Effector CD4-positive, alpha-beta T cell (primary cell): Measurements from ENCODE around the gene SPATA21.

Experiments
- DNase-seq: peaks from one replicate; pipeline ENCODE4 v3.0.0-alpha.2; 2020

SPATA21 gene

DNA sequence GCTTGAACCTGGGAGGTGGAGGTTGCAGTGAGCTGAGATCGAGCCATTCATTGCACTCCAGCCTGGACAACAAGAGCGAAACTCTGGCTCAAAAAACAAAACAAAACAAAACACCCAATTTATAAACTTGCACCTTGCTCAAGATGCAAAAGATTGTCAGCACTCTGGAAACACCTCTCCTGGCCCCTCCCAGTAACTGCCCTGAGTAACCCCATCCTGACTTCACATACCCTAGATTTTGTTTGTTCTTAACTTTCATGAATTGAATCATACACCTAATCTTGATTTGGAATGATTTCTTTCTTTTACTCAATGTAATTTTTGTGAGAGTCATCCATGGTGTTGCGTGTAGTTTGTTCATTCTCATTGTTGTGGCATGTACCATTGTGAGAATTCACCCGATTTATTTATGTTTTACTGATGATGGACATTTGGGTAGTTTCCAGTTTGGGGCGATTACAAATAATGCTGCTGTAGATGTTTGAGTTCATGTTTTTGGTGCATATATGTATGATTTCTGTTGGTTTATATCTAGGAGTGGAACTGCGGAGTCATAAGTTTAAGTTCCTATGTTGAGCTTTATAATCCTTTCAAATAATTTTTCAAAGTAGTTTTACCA is 13.7 kb upstream of the SPATA21 start:
- DNase-seq: no peak

DNA sequence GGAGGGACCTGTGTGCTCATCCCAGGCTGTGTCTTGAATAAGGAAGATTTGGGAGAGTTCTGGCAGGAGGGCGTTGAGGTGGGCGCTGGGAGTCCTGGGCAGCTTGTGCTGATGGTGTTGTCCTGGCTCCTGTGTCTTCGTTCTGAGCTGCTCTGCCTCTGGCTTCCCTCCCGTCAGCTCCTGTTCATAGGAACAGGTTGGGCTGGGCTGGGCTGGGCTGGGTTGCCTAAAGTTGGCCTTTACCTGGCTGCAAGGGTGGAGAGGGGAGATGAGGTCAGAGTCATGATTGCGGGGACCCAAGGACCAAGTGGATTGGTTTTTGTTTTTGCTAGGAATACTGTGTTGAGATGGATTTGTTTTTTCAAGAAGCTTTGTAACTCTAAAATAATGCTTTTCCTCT is 12.4 kb upstream of the SPATA21 start:
- DNase-seq: no peak

GRCh38 chr1:16449065-16449464 is 11.8 kb upstream of the SPATA21 start:
- DNase-seq: no peak

- no peak for DNase-seq
Measured at GRCh38 chr1:16447641-16448040, 10.4 kb upstream of the SPATA21 start.

- no peak for DNase-seq
Measured at GRCh38 chr1:16446116-16446515, 8.9 kb upstream of the SPATA21 start.

DNA sequence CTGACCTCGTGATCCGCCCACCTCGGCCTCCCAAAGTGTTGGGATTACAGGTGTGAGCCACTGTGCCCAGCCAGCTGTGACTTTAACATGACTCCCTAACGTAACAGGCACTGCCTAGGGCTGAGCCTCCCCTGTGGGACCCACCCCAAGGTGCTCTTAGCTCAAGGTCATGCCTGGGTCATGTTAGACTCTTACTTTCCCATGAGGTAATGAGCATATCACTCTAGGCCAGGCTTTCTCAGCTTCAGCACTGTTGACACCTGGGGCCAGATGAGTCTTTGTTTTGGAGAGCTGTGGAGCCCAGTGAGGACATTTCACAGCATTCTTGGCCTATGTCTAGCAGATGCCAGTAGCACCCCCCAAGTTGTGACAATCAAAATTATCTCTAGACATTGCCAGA is 7.8 kb upstream of the SPATA21 start:
- no peak for DNase-seq

GRCh38 chr1:16443975-16444770 is 6.9 kb upstream of the SPATA21 start:
- no peak for DNase-seq

DNA sequence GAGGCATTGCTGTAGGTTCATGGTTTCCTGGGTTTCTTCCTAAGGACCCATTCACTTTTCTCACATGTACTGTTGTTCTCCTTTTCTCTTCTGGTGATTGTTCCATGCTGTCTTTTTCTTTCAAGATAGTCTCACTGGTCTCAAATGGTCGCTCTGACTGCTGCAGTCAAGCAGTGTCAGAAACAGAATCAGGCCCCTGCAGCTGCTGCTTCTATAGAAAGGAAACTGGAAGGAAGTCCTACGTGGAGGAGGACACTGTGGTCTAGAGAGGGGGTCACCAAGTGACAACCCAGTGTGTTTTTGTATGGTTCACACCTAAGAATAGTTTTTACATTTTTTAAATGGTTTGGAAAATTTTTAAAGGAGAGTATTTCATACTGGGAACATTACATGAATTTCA is 5.7 kb upstream of the SPATA21 start:
- DNase-seq: no peak

DNA sequence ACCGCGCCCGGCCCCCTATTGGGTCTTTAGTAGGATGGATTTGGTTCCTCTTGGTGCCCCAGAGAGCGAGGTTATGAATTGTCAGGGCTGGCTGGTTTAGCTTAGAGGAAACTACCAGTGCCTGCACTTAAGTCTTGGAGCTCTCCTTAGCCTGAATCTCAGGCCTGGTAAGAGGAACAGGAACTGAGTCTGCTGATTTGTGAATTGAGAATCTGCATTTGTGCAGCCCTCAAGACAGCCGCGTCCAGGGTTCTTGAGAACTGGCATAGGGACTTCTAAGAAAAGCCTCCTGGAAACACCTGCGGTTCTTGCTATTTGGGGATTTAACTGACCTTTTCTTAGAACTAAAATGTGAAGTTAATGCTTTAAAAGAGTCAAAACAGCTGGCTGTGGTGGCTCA is 5.0 kb upstream of the SPATA21 start:
- DNase-seq: no peak

- no peak for DNase-seq
Measured at GRCh38 chr1:16441282-16441665, 4.0 kb upstream of the SPATA21 start.

DNA sequence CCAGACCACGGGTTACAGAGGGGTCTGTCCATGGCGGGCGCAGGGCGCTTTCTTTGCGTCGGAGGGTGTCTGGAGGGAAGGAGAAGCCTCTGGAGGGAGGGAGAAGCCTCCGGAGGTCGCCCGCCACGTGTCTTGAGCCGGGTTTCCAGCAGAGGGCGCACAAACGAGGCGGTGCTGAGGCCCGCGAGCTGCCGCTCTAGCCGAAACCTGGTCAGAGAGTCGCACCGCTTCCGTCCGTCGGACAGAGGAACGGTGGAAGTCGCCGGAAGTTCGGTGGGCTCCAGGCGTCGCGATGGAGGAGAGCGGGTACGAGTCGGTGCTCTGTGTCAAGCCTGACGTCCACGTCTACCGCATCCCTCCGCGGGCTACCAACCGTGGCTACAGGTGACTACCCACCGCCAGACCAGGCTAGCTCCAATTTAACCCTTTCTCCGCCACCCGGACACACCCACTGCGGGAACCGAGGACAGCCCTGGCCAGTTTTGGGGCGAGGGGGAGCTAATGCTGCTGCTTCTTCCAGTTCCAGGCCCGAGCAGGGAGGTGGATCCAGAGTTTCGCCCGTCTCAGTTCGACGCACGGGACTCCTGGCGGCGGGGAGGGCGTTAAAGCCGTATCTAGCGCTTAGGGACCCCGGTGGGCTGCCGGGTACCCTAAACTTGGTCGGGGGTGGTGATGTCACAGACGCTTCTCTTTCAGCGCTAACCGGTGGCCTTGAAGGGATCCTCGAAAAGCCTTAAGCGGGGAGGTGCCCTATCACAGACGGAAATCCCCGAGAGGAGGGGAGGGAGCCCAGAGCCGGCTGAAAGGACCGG is 3.5 kb upstream of the SPATA21 start, which contains the start of gene NECAP2:
Gene NECAP2, plus strand, starts transcription at position 255 of the 812 bp plus-strand sequence. Its CDS starts 38 bp downstream, at position 293.
- peak; percentile 93 for DNase-seq

DNA sequence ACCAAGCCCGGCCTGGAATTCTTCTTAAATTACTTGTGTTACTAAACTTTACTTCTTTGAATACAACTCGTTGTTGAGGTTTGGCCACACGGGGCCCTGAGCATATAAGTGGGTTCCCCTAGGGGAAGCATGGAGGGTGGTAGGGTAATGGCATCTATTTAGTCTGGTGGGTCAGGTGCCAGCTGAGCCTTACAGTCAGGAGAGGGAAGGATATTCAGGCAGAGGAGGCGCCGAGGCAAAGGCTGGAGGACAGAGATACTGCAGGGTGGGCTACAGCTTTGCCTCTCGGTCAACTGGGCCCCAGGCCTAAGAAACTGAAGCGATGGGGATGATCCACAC is 2.9 kb upstream of the SPATA21 start:
- DNase-seq: no peak

DNA sequence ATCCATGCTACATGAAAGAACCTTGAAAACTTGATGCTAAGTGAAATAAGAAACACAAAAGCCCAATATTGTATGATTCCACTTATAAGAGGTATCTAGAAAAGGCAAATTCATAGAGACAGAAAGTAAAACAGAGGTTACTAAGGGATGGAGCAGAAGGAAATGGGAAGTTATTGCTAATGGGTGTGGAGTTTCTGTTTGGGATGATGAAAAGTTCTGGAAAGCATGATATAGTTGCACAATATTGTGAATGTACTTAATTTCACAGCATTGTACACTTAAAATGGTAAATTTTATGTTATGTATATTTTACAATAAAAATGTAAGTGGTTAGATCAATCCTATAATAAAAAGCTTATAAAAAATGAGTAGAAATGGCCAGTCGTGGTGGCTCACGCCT is 1.7 kb upstream of the SPATA21 start:
- DNase-seq: no peak

DNA sequence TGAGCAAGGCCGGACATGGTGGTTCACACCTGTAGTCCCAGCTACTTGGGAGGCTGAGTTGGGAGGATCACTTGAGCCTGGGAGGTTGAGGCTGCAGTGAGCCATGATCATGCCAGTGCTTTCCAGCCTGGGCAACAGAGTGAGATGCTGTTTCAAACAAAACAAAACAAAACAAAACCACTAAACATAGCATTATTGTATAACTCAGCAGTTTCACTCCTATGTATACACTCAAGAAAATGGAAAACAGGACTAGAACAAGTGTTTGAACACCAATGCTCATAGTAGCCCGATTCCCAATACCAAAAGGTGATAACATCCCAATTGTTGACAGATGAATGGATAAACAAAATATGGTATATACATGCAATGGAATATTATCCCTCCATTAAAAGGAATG is 1.3 kb upstream of the SPATA21 start:
- DNase-seq: no peak

GRCh38 chr1:16434501-16434900 is 2.7 kb downstream of the SPATA21 start:
- no peak for DNase-seq

GRCh38 chr1:16434007-16434406 is 3.2 kb downstream of the SPATA21 start:
- no peak for DNase-seq

DNA sequence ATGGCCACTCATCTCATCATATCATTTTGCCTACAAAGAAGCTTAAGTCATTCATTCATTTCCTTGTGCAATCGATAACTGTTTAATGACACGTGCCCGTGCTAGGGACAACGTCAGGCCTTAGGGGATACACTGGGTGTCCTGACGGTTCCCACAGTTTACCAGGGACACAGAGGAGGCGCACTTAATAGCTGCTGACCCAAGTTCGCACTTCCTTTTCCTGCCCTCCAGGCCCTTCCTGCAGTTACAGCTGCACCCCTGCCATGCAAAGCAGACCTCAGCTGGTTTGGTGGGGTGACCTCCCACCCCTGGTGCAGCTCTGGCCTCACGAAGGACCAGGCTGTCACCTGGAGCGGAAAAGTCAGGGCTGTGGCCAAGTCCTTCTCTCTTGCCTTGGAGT is 4.2 kb downstream of the SPATA21 start:
- no peak for DNase-seq

- no peak for DNase-seq
Measured at GRCh38 chr1:16430606-16431005, 6.6 kb downstream of the SPATA21 start.

GRCh38 chr1:16425125-16426025 is 11.8 kb downstream of the SPATA21 start:
- no peak for DNase-seq

- DNase-seq: no peak
Measured at GRCh38 chr1:16422041-16422440, 15.2 kb downstream of the SPATA21 start.

GRCh38 chr1:16421201-16421600 is 16.0 kb downstream of the SPATA21 start:
- DNase-seq: no peak

DNA sequence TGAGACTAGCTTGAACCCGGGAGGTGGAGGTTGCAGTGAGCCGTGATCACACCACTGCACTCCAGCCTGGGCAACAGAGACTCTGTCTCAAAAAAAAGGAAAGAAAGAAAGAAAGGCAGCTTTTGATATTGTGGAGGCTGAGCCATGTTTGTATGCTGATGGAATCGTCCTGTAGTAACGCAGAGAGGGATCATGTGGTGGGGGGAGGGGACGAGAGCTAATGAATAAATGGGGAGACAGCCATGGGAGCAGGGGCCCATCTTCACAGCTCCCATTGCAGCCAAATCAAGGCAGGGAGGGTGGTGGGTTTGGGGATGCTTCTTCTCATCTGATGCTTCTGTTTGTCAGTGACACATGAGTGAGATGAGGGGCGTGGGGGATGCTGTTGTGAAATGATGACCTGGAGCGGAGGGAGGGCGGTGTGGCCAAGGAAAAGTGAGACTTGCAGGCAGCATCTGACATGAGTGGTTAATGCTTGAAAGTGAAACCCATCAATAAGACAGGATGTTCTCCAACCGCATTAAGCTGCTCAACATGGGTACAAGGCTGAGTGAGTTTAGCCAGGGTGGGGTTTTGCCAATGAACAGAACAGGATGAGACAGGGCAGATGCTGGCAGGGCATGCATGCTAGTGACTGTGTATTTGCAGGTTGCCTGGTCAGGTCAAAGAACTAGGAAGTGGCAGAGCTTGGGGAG is 16.7 kb downstream of the SPATA21 start:
- DNase-seq: peak; percentile 20
